Neural progenitor cell (in vitro differentiated cells): Measurements from ENCODE around the gene THSD4. TPM values are rescaled to one million over a fixed set of nuclear protein-coding genes. Genes with fewer than 3 reads are reported as not detected.

Experiments
- DNase-seq: peaks from one replicate; pipeline ENCODE4 v3.0.0-alpha.2; 2016; ENCODE audit warnings: low spot score
- H2AFZ ChIP-seq: fragments of 200-600 bp; sonication (generic); replicated peaks from 2 replicates; pipeline ENCODE4 v1.6.1; 2016; ENCODE audit warnings: antibody characterized with exemption
- H3F3A ChIP-seq: fragments of 200-600 bp; sonication (generic); 2 replicates; pipeline ENCODE4 v1.6.1; 2016; ENCODE audit warnings: antibody characterized with exemption, low read depth
- H3K27ac ChIP-seq: fragments of 200-600 bp; sonication (generic); 2 replicates; pipeline ENCODE4 v1.5.1; 2016; ENCODE audit warnings: mild to moderate bottlenecking
- H3K27me3 ChIP-seq: fragments of 200-600 bp; sonication (generic); 2 replicates; pipeline ENCODE4 v1.6.1; 2016; ENCODE audit warnings: mild to moderate bottlenecking, moderate library complexity
- H3K36me3 ChIP-seq: fragments of 200-600 bp; sonication (generic); 2 replicates; pipeline ENCODE4 v1.5.1; 2016
- H3K4me1 ChIP-seq: fragments of 200-600 bp; sonication (generic); 2 replicates; pipeline ENCODE4 v1.6.1; 2016; ENCODE audit warnings: mixed run types
- H3K4me2 ChIP-seq: fragments of 200-600 bp; sonication (generic); 2 replicates; pipeline ENCODE4 v1.6.1; 2016
- H3K4me3 ChIP-seq: fragments of 200-600 bp; sonication (generic); 2 replicates; pipeline ENCODE4 v1.5.1; 2016
- H3K79me2 ChIP-seq: fragments of 200-600 bp; sonication (generic); 2 replicates; pipeline ENCODE4 v1.6.1; 2016; ENCODE audit warnings: low read depth
- H3K9ac ChIP-seq: fragments of 200-600 bp; sonication (generic); 2 replicates; pipeline ENCODE4 v1.6.1; 2016
- H3K9me3 ChIP-seq: fragments of 200-600 bp; sonication (generic); 2 replicates; pipeline ENCODE4 v1.5.1; 2016; ENCODE audit warnings: low read depth
- H4K20me1 ChIP-seq: fragments of 200-600 bp; sonication (generic); 2 replicates; pipeline ENCODE4 v1.6.1; 2016; ENCODE audit warnings: low read depth
- H3K27ac Mint-ChIP-seq: 3 replicates; pipeline ENCODE4 v1.8.0; 2021; ENCODE audit warnings: mixed read lengths
- H3K27me3 Mint-ChIP-seq: 2 replicates; pipeline ENCODE4 v1.8.0; 2022; ENCODE audit warnings: low read depth, mild to moderate bottlenecking, inconsistent platforms, moderate library complexity, mixed read lengths; ENCODE audit not compliant: insufficient read depth
- H3K36me3 Mint-ChIP-seq: 3 replicates; pipeline ENCODE4 v1.8.0; 2021; ENCODE audit warnings: mixed read lengths
- H3K4me1 Mint-ChIP-seq: 3 replicates; pipeline ENCODE4 v1.8.0; 2021; ENCODE audit warnings: mixed read lengths
- H3K4me3 Mint-ChIP-seq: 3 replicates; pipeline ENCODE4 v1.8.0; 2021; ENCODE audit warnings: mild to moderate bottlenecking, moderate library complexity, mixed read lengths
- H3K9me3 Mint-ChIP-seq: 3 replicates; pipeline ENCODE4 v1.8.0; 2020; ENCODE audit warnings: mixed read lengths
- CTCF ChIP-seq: fragments of 200-600 bp; sonication (generic); IDR thresholded peaks from 2 replicates; pipeline ENCODE4 v1.5.1; 2017; ENCODE audit warnings: antibody characterized with exemption, mild to moderate bottlenecking
- EZH2 ChIP-seq: fragments of 200-600 bp; sonication (generic); IDR thresholded peaks from 2 replicates; pipeline ENCODE4 v1.6.1; 2017; ENCODE audit warnings: antibody characterized with exemption, mild to moderate bottlenecking, moderate library complexity
- EZH2phosphoT487 ChIP-seq: fragments of 200-600 bp; sonication (generic); IDR thresholded peaks from 2 replicates; pipeline ENCODE4 v1.6.1; 2017; ENCODE audit warnings: antibody characterized with exemption
- total RNA-seq: library from RNA; depleted of rRNA; stranded (reverse); fragments of >200 nt; gene quantifications from 2 replicates; pipeline ENCODE4 v1.2.3, GENCODE V29; 2015; ENCODE audit warnings: low replicate concordance

The THSD4 gene
- total RNA-seq, 1 donor from 2014 or later = 2.4 TPM

- Histone ChIP-seq H3K4me3 (no peak overlapping the region), H4K20me1 (no peaks in the 10 kb centered on the region), H3K79me2 (no peaks in the 10 kb centered on the region), H3K36me3 (no peaks in the 10 kb centered on the region), H3K9ac (no peak overlapping the region), H3K4me2 (no peak overlapping the region), H3K4me1 (no peaks in the 10 kb centered on the region), H3F3A (no peaks in the 10 kb centered on the region), H3K27me3 (no peaks in the 10 kb centered on the region), H3K27ac (no peak overlapping the region), H3K9me3 (no peaks in the 10 kb centered on the region), H2AFZ (no peak overlapping the region)
- Mint-ChIP-seq H3K4me3 (no peak overlapping the region), H3K27ac (no peak overlapping the region), H3K36me3 (no peaks in the 10 kb centered on the region), H3K4me1 (peaks cover 11% of the 10 kb centered on the region), H3K9me3 (no peaks in the 10 kb centered on the region), H3K27me3 (peaks cover 4% of the 10 kb centered on the region)
- DNase-seq = no peak
- TF ChIP-seq EZH2 (no peak), CTCF (no peak), EZH2phosphoT487 (no peak)
Measured at GRCh38 chr15:71294251-71294910, 179.1 kb downstream of the THSD4 start.

- H3K9ac ChIP-seq = no peak overlapping the region
Measured at GRCh38 chr15:71294911-71295602, 179.8 kb downstream of the THSD4 start.

GRCh38 chr15:71295603-71296314 is 180.5 kb downstream of the THSD4 start:
- Histone ChIP-seq H3K4me2 (no peak overlapping the region), H3K36me3 (no peaks in the 10 kb centered on the region), H3K4me1 (no peaks in the 10 kb centered on the region), H3K4me3 (no peak overlapping the region), H3K79me2 (no peaks in the 10 kb centered on the region), H3K27ac (no peak overlapping the region), H3K9ac (no peak overlapping the region), H4K20me1 (no peaks in the 10 kb centered on the region), H3K27me3 (no peaks in the 10 kb centered on the region), H3F3A (no peaks in the 10 kb centered on the region), H3K9me3 (no peaks in the 10 kb centered on the region), H2AFZ (no peak overlapping the region)
- Mint-ChIP-seq H3K4me3 (no peak overlapping the region), H3K36me3 (no peaks in the 10 kb centered on the region), H3K9me3 (no peaks in the 10 kb centered on the region), H3K27ac (no peak overlapping the region), H3K27me3 (peaks cover 2% of the 10 kb centered on the region), H3K4me1 (peaks cover 10% of the 10 kb centered on the region)
- no peak for DNase-seq
- no peak for TF ChIP-seq EZH2phosphoT487
- no peak for TF ChIP-seq CTCF
- no peak for TF ChIP-seq EZH2

More at GRCh38 chr15:71294911-71295602, 179.8 kb downstream of the THSD4 start:
- H3K9me3 Mint-ChIP-seq = no peaks in the 10 kb centered on the region
- H3K27me3 Mint-ChIP-seq = peaks cover 3% of the 10 kb centered on the region
- H3K36me3 ChIP-seq = no peaks in the 10 kb centered on the region
- H3K4me3 ChIP-seq = no peak overlapping the region
- no peak overlapping the region for H3K4me2 ChIP-seq
- H3K4me1 Mint-ChIP-seq = peaks cover 8% of the 10 kb centered on the region
- H3K36me3 Mint-ChIP-seq = no peaks in the 10 kb centered on the region
- no peaks in the 10 kb centered on the region for H3F3A ChIP-seq
- no peak overlapping the region for H3K4me3 Mint-ChIP-seq
- H2AFZ ChIP-seq = no peak overlapping the region
- H3K4me1 ChIP-seq = no peaks in the 10 kb centered on the region
- H3K79me2 ChIP-seq = no peaks in the 10 kb centered on the region
- TF ChIP-seq EZH2phosphoT487 = no peak
- TF ChIP-seq EZH2 = no peak
- TF ChIP-seq CTCF = no peak
- no peak overlapping the region for H3K27ac Mint-ChIP-seq
- DNase-seq = no peak
- no peak overlapping the region for H3K27ac ChIP-seq
- no peaks in the 10 kb centered on the region for H3K9me3 ChIP-seq
- no peaks in the 10 kb centered on the region for H3K27me3 ChIP-seq
- H4K20me1 ChIP-seq = no peaks in the 10 kb centered on the region
